Ishikawa (cell line): ENCODE results near the gene PRICKLE3.

Source experiments
- CEBPB ChIP-seq: IDR thresholded peaks from 2 replicates; pipeline ENCODE4 v1.6.1; 2012
- CREB1 ChIP-seq: IDR thresholded peaks from 2 replicates; pipeline ENCODE4 v1.6.1; 2012; ENCODE audit warnings: low read depth
- EGR1 ChIP-seq: IDR thresholded peaks from 2 replicates; pipeline ENCODE4 v1.6.1; 2012
- EP300 ChIP-seq: IDR thresholded peaks from 2 replicates; pipeline ENCODE4 v1.6.1; 2012; ENCODE audit warnings: borderline replicate concordance
- FOXM1 ChIP-seq: IDR thresholded peaks from 2 replicates; pipeline ENCODE4 v1.6.1; 2012; ENCODE audit warnings: low read depth, borderline replicate concordance
- NFIC ChIP-seq: IDR thresholded peaks from 2 replicates; pipeline ENCODE4 v1.6.1; 2012
- RAD21 ChIP-seq: IDR thresholded peaks from 2 replicates; pipeline ENCODE4 v1.6.1; 2012; ENCODE audit warnings: low read depth
- TAF1 ChIP-seq: IDR thresholded peaks from 2 replicates; pipeline ENCODE4 v1.6.1; 2012; ENCODE audit warnings: low read depth, mild to moderate bottlenecking
- TCF12 ChIP-seq: IDR thresholded peaks from 2 replicates; pipeline ENCODE4 v1.6.1; 2012; ENCODE audit warnings: low read depth
- TEAD4 ChIP-seq: IDR thresholded peaks from 2 replicates; pipeline ENCODE4 v1.6.1; 2012
- USF1 ChIP-seq: IDR thresholded peaks from 2 replicates; pipeline ENCODE4 v1.6.1; 2012
- YY1 ChIP-seq: IDR thresholded peaks from 2 replicates; pipeline ENCODE4 v1.6.1; 2012; ENCODE audit warnings: low read depth
- ZBTB7A ChIP-seq: IDR thresholded peaks from 2 replicates; pipeline ENCODE4 v1.6.1; 2012; ENCODE audit warnings: low read depth
- TF ChIP-seq, protein P1 (sequence below): IDR thresholded peaks from 2 replicates; pipeline ENCODE4 v1.6.1; 2012
- TF ChIP-seq, protein P2 (sequence below): IDR thresholded peaks from 2 replicates; pipeline ENCODE4 v1.6.1; 2012; ENCODE audit warnings: low read depth, mild to moderate bottlenecking

PRICKLE3 gene

GRCh38 chrX:49183701-49184281 is 2.4 kb downstream of the PRICKLE3 start:
- no peak for TF ChIP-seq TCF12
- TF ChIP-seq, protein P1, sequence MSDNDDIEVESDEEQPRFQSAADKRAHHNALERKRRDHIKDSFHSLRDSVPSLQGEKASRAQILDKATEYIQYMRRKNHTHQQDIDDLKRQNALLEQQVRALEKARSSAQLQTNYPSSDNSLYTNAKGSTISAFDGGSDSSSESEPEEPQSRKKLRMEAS = no peak
- no peak for TF ChIP-seq RAD21
- TF ChIP-seq NFIC = no peak
- TF ChIP-seq EGR1 = no peak
- TF ChIP-seq USF1 = no peak
- TF ChIP-seq YY1 = no peak
- TF ChIP-seq, protein P2, sequence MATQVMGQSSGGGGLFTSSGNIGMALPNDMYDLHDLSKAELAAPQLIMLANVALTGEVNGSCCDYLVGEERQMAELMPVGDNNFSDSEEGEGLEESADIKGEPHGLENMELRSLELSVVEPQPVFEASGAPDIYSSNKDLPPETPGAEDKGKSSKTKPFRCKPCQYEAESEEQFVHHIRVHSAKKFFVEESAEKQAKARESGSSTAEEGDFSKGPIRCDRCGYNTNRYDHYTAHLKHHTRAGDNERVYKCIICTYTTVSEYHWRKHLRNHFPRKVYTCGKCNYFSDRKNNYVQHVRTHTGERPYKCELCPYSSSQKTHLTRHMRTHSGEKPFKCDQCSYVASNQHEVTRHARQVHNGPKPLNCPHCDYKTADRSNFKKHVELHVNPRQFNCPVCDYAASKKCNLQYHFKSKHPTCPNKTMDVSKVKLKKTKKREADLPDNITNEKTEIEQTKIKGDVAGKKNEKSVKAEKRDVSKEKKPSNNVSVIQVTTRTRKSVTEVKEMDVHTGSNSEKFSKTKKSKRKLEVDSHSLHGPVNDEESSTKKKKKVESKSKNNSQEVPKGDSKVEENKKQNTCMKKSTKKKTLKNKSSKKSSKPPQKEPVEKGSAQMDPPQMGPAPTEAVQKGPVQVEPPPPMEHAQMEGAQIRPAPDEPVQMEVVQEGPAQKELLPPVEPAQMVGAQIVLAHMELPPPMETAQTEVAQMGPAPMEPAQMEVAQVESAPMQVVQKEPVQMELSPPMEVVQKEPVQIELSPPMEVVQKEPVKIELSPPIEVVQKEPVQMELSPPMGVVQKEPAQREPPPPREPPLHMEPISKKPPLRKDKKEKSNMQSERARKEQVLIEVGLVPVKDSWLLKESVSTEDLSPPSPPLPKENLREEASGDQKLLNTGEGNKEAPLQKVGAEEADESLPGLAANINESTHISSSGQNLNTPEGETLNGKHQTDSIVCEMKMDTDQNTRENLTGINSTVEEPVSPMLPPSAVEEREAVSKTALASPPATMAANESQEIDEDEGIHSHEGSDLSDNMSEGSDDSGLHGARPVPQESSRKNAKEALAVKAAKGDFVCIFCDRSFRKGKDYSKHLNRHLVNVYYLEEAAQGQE = no peak
- TF ChIP-seq CEBPB = no peak
- TF ChIP-seq ZBTB7A = no peak
- no peak for TF ChIP-seq EP300
- TF ChIP-seq FOXM1 = no peak
- TF ChIP-seq TAF1 = no peak
- no peak for TF ChIP-seq TEAD4
- no peak for TF ChIP-seq CREB1

DNA sequence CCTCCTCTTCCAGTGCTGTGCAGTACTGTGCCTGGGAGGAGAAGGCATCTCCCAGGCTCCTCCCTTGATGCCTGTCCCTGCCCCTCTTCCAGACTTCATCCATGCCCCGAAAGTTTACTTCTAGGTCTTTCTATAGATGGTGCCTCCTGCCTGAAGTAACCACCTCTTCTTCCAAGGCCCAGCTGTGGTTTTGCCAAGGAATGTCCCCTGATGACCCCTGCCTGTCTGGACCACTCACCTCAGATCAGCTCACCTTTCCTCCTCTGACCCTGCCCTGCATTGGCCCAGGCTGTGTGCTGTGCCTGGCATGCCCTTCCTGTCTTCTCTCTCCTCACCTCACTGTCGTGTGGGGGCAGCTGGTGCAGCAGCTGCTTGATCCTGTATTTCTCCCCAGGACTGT is 6.8 kb downstream of the PRICKLE3 start:
- TF ChIP-seq CEBPB (no peak), TCF12 (no peak), EGR1 (no peak), USF1 (no peak), FOXM1 (no peak), NFIC (no peak), RAD21 (no peak), EP300 (no peak), YY1 (no peak), ZBTB7A (no peak), TAF1 (no peak), CREB1 (no peak), TEAD4 (no peak)
- TF ChIP-seq, protein P1 = no peak
- TF ChIP-seq, protein P2 = no peak

DNA sequence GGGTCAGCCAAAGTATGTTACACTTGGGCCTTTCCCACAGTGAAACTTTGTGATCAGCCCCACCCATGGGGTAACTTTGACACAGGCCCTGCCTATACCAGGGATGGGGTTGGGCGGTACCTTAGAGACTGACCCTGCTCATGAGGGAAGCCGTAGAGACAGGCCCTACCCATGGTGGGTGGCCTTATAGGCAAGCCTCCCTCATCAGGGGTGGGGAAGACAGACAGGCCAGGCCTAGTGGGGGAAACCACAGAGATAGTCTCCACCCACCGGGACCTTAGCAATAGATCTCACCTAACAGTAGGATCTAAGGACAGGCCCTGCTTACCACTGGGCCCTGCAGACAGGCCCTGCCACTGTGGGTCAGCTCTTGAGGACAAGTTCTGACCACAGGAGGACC is 7.6 kb downstream of the PRICKLE3 start:
- TF ChIP-seq EP300 = no peak
- TF ChIP-seq ZBTB7A = no peak
- TF ChIP-seq TAF1 = no peak
- TF ChIP-seq, protein P2 = no peak
- TF ChIP-seq, protein P1 = no peak
- TF ChIP-seq TCF12 = no peak
- no peak for TF ChIP-seq CEBPB
- TF ChIP-seq YY1 = no peak

DNA sequence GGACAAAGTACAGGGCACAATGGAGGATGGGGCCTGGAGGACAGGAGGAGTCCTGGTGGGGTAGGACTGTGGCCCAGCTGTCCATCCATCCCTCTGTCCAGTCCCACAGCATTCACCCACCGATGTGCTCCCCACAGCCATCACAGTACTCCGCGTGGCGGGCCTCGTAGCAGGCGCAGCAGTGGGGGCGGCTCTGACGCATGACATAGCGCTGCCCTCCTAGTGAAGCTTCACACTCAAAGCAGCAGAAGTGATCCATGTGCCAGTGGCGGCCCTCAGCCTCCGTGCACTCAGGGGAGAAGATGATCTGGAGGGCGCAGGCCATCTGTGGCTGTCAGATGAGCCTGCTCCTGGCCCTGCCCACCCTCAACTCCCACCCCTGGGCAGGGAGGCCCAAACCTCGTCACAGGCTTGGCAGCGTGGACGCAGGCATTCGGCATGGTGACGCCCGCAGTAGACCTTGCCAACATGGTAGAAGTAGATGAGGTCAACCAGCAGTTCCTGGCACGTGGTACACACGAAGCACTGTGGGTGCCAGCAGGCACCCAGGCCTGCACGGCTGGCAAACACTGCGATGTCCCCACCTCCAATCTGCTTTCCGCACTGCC is 8.2 kb downstream of the PRICKLE3 start:
- TF ChIP-seq YY1 = no peak
- no peak for TF ChIP-seq EP300
- no peak for TF ChIP-seq EGR1
- TF ChIP-seq, protein P2 = no peak
- no peak for TF ChIP-seq ZBTB7A
- TF ChIP-seq CEBPB = no peak
- TF ChIP-seq CREB1 = no peak
- no peak for TF ChIP-seq NFIC
- no peak for TF ChIP-seq RAD21
- no peak for TF ChIP-seq TAF1
- no peak for TF ChIP-seq FOXM1
- TF ChIP-seq TCF12 = no peak
